GM18499 (cell line): Measurements from ENCODE around the gene WDR70.
"Not testable (repeated sequence)": the region's sequence is repeated elsewhere in the genome, so short reads cannot be mapped to it uniquely, and the experiment has no call there.

Source experiments
- ATAC-seq: cut with Tn5 transposase; IDR thresholded peaks from one replicate; pipeline ENCODE4 v1.9.1; 2021; ENCODE audit warnings: moderate number of reproducible peaks; ENCODE audit not compliant: insufficient read depth, unreplicated experiment

The WDR70 gene

GRCh38 chr5:37506722-37507121 is 127.6 kb downstream of the WDR70 start:
- no peak for ATAC-seq

- ATAC-seq, result no peak
Measured at GRCh38 chr5:37511646-37512045, 132.5 kb downstream of the WDR70 start.

- ATAC-seq, result no peak
Measured at GRCh38 chr5:37514946-37515345, 135.8 kb downstream of the WDR70 start.

GRCh38 chr5:37517686-37518085 is 138.6 kb downstream of the WDR70 start:
- no peak for ATAC-seq

- ATAC-seq, result not testable (repeated sequence)
Measured at GRCh38 chr5:37518356-37518755, 139.2 kb downstream of the WDR70 start.

- ATAC-seq, result no peak
Measured at GRCh38 chr5:37519304-37519703, 140.2 kb downstream of the WDR70 start.

GRCh38 chr5:37519807-37520206 is 140.7 kb downstream of the WDR70 start:
- ATAC-seq, result no peak

- no peak for ATAC-seq
Measured at GRCh38 chr5:37520811-37521210, 141.7 kb downstream of the WDR70 start.

- ATAC-seq, result no peak
Measured at GRCh38 chr5:37532976-37533740, 154.0 kb downstream of the WDR70 start.

- ATAC-seq, result no peak
Measured at GRCh38 chr5:37533851-37534250, 154.7 kb downstream of the WDR70 start.

GRCh38 chr5:37539459-37539858 is 160.3 kb downstream of the WDR70 start:
- ATAC-seq, result no peak

- no peak for ATAC-seq
Measured at GRCh38 chr5:37543216-37543615, 164.1 kb downstream of the WDR70 start.

- ATAC-seq, result no peak
Measured at GRCh38 chr5:37549411-37549810, 170.3 kb downstream of the WDR70 start.

- no peak for ATAC-seq
Measured at GRCh38 chr5:37552161-37552560, 173.0 kb downstream of the WDR70 start.

- ATAC-seq, result no peak
Measured at GRCh38 chr5:37552770-37553719, 173.9 kb downstream of the WDR70 start.

- no peak for ATAC-seq
Measured at GRCh38 chr5:37553720-37554404, 174.7 kb downstream of the WDR70 start.

- ATAC-seq, result no peak
Measured at GRCh38 chr5:37554405-37554739, 175.3 kb downstream of the WDR70 start.

- no peak for ATAC-seq
Measured at GRCh38 chr5:37554938-37555337, 175.8 kb downstream of the WDR70 start.

- ATAC-seq, result no peak
Measured at GRCh38 chr5:37557734-37558293, 178.7 kb downstream of the WDR70 start.

GRCh38 chr5:37565062-37565670 is 186.0 kb downstream of the WDR70 start:
- no peak for ATAC-seq
